ENCODE measurements around the gene RPL41.
A peak's percentile ranks its signal among the peaks of the same experiment; 100 is the strongest.

The RPL41 gene

GRCh38 chr12:56103823-56104108 is 12.7 kb upstream of the RPL41 start:
- no peak for DNase-seq

DNA sequence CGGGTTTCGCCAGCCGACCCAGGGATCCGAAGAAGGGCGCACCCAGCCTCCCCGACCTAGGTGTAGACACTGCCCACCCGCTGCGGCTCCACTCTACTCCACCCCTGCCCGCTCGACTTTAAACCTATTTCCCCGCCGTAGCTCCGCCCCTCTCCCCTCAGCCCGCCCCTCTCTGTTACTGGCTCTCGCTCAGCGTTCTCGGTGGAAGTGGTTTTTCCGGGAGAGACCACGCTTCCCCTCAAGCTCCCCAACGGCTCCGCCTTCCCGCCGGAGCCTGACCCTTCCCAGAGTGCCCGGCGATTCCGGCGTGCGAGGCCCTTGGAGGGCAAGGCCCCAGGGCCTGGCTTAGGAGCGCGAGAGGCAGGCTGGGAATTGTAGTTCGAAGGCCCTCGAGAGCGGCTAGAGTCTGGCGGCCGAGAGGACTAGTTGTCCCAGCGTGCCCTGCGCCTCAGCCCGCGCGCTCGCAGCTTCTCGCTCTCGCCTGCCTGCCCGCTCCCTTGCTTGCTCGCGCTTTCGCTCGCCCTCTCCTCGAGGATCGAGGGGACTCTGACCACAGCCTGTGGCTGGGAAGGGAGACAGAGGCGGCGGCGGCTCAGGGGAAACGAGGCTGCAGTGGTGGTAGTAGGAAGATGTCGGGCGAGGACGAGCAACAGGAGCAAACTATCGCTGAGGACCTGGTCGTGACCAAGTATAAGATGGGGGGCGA is 12.2 kb upstream of the RPL41 start, which contains the start of gene PA2G4:
PA2G4 (plus strand) TSS at position 451 of the 706 bp plus-strand sequence; CDS start at position 630, 179 bp downstream.
- peak; percentile 100 for DNase-seq

- peak; percentile 48 for DNase-seq
Observed at GRCh38 chr12:56104815-56105608, 11.4 kb upstream of the RPL41 start.

GRCh38 chr12:56105609-56105902 is 10.9 kb upstream of the RPL41 start:
- no peak for DNase-seq

- no peak for DNase-seq
Observed at GRCh38 chr12:56107242-56107641, 9.2 kb upstream of the RPL41 start.

DNA sequence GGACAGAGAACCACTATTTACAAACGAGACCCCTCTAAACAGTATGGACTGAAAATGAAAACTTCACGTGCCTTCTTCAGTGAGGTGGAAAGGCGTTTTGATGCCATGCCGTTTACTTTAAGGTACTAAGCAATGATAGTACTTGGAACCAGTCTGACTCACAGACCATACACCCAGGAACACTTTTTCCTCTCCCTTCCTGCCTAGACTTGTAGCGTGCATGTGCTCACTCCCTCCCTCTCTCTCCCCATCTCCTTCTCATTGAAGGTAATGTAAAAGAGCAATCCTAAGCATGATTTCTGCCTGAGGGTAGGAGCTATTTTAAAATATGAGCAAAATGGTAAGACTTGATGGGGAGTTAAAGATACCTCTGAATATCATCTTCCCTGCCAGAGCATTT is 5.9 kb upstream of the RPL41 start:
- DNase-seq = no peak

GRCh38 chr12:56114084-56114483 is 2.3 kb upstream of the RPL41 start:
- no peak for DNase-seq

- DNase-seq = peak; percentile 55
Observed at GRCh38 chr12:56115329-56115728, 1.1 kb upstream of the RPL41 start.

- peak; percentile 59 for DNase-seq
Observed at GRCh38 chr12:56117082-56117706, 761 bp downstream of the RPL41 start.

- peak; percentile 100 for DNase-seq
Observed at GRCh38 chr12:56117778-56118687, 1.6 kb downstream of the RPL41 start, which contains the start of gene ZC3H10. Gene ZC3H10, plus strand, starts transcription at chr12:56118266. Its CDS starts 2,297 bp downstream, at chr12:56120563.

GRCh38 chr12:56118688-56119357 is 2.4 kb downstream of the RPL41 start:
- DNase-seq = no peak

DNA sequence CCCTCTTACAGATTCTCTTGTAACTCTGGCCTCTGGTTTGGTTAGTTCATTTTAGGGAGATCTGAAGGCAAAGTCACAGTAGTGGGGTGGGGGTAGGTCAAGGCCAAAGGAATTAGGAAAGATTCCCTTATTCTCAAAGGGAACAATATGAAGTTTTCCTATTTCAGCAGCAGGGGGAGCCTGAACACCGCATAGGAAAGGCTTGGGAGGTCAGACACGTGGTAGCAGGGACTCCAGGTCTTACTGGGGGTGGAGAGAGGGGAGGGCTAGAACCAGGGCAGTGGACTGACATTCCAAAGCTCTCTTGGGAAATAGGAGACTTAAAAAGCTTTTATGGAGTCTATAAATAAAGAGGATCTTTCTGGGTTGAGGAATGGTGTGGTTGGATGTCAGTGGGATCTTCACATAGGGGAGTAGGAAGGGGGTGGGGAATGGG is 2.9 kb downstream of the RPL41 start:
- peak; percentile 96 for DNase-seq

GRCh38 chr12:56120158-56120846 is 3.9 kb downstream of the RPL41 start:
- no peak for DNase-seq

DNA sequence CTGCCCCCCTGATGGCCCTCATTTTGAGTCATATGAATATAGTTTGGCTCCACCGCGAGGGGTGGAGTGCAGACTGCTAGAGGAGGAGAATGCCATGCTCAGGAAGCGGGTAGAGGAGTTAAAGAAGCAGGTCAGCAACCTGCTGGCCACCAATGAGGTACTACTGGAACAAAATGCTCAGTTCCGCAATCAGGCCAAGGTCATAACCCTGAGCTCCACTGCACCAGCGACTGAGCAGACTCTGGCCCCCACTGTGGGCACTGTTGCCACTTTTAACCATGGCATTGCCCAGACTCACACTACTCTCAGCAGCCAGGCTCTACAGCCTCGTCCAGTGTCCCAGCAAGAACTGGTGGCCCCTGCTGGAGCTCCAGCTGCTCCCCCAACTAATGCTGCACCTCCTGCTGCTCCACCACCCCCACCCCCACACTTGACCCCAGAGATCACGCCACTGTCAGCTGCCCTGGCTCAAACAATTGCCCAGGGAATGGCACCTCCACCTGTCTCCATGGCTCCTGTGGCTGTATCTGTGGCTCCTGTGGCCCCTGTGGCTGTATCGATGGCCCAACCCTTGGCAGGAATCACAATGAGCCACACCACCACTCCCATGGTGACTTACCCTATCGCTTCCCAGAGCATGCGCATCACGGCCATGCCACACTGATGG is 4.9 kb downstream of the RPL41 start:
- DNase-seq = no peak

DNA sequence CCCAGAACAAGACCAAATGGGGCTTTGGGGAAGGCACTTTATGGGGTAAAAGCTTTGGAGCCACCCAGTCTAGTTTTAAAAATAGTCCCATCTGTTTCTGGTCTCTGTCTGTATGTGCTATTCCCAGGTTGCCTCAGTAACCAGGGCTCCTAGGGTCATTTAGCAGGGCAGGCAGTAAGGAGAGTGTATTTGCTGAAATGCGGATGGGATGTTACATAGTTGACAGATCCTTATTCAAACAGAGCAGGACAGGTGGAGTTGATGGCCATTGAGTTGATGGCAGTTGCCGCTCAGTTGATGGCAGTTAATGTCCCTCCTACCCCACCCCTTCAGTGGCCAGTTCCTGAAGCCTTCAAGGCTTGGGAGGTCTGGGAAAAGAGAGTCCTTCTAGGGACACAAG is 6.2 kb downstream of the RPL41 start:
- no peak for DNase-seq

DNA sequence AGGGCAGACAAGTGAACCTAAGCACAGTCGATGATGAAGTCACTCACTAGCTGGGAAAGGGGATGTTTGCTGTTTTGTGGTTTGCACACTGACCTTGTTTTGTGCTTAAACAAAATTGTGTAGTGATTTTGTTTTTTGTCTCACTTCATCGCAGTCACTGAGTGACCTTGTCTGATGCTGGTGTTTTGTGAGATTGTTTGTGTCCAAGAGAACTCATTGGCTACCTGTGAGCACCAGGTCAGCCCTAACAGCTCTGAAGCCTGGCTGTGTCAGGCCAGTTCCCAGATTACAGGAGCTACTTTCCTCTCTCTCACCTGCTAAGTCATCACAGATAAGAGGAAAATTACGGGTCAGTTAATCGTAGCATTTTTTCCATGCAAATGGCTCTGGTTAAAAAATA is 7.7 kb downstream of the RPL41 start:
- DNase-seq = no peak

DNA sequence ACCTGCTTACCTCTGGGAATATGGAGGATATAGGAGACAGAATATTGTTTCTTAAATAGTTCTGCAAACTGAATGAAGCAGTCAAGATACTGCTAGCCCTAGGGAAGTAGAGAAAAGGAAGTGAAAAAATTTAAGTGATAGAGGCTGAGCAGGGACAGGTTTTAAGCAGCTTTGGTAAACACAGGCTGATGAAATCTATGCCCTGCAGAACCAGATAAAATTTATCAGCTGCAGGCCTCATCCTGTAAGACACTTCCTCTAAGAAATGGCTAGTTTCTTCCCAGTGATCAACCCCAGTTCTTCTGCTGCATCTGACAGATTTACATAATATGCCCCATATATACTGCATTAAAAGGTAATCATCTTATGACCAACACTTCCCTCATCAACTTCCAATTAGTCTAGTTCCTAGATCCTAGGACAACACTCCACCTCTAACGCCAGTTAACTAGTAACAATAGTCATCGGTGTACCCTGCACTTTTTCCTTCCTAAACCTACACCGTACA is 10.4 kb downstream of the RPL41 start:
- no peak for DNase-seq

DNA sequence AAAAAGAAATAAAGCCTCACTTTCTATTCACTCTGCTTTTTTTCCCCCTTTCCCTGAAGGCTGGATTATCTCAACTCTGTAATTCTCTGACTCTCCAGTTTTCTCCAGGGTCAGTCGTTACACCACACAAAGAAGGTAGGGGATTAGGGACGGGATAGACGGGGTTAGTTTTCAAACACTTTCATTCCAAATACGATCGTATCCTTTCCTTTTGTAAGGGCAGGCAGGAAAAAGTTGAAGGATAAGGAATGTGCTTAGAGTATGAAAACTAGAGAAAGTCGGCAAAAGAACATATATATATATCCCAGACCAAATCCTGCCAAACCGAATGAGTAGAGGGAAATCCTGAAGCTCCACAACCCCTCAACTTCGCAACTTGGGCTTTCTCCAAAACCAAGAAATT is 11.1 kb downstream of the RPL41 start:
- DNase-seq = peak; percentile 58

GRCh38 chr12:56127888-56128669 is 11.6 kb downstream of the RPL41 start, which contains the start of gene ESYT1:
Gene ESYT1, plus strand, starts transcription at chr12:56128267. Its CDS starts 53 bp downstream, at chr12:56128320.
- peak; percentile 100 for DNase-seq

DNA sequence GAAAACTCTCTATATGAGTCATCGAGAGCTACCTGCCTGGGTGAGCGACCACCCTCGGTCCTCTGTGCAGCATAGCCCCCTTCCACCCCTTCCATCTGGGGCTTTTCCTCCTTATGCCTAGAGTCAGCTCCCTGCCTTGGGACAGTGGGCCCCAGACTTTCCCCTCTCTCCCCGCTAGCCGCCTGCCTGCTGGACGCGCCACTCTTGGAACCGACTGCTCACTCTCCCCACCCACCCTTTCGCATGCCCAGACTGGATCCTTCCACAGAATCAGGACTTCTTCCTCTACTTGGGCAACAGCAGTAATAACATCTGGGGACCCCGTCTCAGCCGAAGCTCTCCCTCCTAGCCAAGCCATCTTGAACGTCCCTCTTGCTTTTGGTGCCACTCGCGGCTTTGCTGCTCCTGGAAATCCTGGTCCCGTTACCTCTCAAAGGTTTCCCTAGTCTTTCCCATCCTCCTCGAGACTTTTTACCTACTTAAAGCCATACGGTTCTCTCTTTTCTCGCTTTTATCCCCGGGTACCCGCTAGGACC is 12.3 kb downstream of the RPL41 start:
- DNase-seq = peak; percentile 62
